ENCODE measurements around the gene KCNQ2.

The KCNQ2 gene

DNA sequence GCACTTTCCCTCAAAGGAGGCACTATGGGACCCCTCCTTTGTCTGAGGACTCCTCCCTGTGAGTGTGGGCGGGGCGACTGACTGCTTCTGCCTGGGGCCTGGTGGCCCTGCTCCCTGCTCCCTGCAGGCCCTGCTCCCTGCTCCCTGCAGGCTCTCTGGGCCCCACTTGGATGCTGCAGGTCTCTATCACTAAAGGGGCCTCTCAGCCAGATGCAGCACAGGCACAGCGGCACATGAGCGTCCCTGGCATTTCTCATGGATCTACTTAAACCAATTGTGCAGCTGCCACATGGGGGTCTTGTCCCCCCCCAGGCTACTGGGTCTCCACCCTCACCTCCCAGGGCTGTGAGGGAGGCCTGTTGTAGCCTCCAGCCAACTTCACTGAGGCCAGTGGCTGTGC lies 18.6 kb upstream of the KCNQ2 start:
- DNase-seq (ENCODE audit: low read depth) = no peak
- no peak overlapping the region for H3K4me3 ChIP-seq (ENCODE audit: control insufficient read depth, low read depth, low read length)
- TF ChIP-seq, protein P1, sequence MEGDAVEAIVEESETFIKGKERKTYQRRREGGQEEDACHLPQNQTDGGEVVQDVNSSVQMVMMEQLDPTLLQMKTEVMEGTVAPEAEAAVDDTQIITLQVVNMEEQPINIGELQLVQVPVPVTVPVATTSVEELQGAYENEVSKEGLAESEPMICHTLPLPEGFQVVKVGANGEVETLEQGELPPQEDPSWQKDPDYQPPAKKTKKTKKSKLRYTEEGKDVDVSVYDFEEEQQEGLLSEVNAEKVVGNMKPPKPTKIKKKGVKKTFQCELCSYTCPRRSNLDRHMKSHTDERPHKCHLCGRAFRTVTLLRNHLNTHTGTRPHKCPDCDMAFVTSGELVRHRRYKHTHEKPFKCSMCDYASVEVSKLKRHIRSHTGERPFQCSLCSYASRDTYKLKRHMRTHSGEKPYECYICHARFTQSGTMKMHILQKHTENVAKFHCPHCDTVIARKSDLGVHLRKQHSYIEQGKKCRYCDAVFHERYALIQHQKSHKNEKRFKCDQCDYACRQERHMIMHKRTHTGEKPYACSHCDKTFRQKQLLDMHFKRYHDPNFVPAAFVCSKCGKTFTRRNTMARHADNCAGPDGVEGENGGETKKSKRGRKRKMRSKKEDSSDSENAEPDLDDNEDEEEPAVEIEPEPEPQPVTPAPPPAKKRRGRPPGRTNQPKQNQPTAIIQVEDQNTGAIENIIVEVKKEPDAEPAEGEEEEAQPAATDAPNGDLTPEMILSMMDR (conservative IDR thresholded peaks at IDR 0.05; ENCODE audit: control insufficient read depth, insufficient read depth, low read depth, low read length) = no peak

DNA sequence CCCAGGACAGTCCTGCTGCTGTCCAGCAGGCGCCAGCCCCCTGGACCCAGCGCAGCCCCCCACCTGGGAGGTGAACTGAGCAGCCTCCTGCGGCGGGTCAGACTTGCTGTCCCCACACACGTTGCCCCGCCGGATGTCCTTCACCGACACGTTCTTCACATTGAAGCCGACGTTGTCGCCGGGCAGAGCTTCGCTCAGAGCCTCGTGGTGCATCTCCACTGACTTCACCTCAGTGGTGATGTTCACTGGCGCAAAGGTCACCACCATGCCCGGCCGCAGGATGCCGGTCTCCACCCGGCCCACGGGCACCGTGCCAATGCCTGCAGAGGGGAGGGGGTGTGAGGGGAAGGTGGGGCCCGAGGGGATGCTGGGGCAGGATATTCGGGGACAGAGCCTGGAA lies 18.0 kb upstream of the KCNQ2 start:
- TF ChIP-seq, protein P1 (conservative IDR thresholded peaks at IDR 0.05; ENCODE audit: control insufficient read depth, insufficient read depth, low read depth, low read length) = no peak
- DNase-seq (ENCODE audit: low read depth) = no peak
- H3K4me3 ChIP-seq (ENCODE audit: control insufficient read depth, low read depth, low read length) = no peak overlapping the region

DNA sequence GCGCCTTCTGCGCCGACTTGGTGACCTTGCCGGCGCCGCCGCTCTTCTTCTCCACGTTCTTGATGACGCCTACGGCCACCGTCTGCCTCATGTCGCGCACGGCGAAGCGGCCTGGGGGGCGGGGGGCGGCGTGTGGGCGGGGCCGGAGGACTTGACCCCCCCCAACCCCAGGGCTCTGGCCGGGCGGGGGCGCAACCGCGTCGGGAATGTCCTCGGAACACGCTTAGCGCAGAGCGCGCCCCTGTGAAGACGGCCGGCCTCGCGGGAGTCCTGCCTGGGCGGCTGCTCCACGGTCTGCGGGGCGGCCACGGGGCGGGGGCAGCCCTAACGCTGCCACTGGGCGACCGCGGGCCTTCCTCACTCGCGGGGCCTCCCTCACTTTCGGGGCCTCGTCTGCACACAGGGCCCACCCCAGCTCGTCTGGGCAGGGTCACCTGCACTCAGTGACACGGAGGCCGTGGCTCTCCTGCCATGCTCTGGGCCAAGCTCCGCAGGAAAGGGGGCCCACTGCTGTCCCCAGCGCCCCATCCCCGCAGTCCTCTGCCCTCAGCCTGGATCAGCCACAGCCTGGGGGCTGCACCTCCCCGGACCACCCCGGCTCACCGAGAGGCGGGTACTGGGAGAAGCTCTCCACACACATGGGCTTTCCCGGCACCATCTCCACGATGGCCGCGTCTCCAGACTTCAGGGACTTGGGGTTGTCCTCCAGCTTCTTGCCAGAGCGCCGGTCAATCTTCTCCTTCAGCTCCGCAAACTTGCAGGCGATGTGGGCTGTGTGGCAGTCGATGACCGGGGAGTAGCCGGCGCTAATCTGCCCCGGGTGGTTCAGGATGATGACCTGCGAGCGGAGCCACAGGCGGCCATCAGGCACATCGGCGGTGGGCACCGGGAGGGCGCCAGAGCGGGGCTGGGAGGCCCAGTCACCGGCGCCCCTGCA lies 16.1 kb upstream of the KCNQ2 start:
- TF ChIP-seq, protein P1 (conservative IDR thresholded peaks at IDR 0.05; ENCODE audit: control insufficient read depth, insufficient read depth, low read depth, low read length) = no peak
- DNase-seq (ENCODE audit: low read depth) = no peak
- no peak overlapping the region for H3K4me3 ChIP-seq (ENCODE audit: control insufficient read depth, low read depth, low read length)

DNA sequence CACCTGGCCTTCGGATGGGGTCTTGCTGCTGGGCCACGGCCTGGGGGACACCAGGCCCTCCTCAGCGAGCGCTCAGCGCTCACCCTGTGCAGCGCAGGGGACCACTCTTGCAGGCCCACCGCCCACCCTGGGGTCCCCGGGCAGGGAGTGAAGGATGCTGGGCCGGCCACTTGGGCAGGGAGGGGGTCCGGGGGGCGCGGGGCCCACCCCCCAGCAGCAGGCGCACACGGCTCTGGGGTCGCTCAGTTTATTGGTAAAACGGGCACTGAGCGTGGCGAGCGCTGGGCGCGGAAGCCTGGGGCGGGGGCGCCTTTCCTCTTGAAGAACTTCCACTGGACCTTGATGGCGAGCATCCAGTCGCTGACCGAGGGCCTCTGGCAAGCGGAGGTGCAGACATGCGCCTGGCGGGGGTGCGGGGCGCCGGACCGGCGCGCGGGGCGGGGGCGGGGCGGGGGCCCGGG lies 15.4 kb upstream of the KCNQ2 start:
- DNase-seq (ENCODE audit: low read depth) = no peak
- no peak overlapping the region for H3K4me3 ChIP-seq (ENCODE audit: control insufficient read depth, low read depth, low read length)
- TF ChIP-seq, protein P1 (conservative IDR thresholded peaks at IDR 0.05; ENCODE audit: control insufficient read depth, insufficient read depth, low read depth, low read length) = no peak

DNA sequence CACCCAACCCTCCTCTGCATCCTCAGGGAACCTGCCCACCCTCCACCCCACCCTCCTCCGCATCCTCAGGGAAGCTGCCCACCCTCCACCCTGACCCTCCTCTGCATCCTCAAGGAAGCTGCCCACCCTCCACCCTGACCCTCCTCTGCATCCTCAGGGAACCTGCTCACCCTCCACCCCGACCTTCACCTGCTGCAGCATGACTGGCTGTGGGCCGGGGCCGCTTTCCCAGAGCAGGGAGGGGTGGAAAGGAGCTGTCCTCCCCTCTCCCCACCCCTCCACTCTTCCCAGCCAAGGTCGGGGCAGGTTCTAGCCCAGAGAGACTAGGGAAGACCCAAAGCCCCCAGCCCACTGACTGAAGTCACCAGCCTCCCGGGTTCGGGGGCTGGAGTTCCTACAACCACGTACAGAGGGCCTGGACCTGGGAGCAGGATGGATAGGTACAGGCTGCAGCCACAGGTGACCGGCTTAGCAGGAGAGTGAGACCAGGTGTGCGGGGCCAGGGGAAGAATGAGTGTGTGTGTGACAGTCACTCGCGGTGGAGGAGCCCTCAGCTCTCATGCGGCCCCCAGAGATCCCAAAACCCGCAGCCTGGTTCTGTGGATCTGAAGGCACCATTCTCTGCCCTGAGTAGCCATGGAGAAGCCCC lies 14.8 kb upstream of the KCNQ2 start:
- no peak for DNase-seq (ENCODE audit: low read depth)
- TF ChIP-seq, protein P1 (conservative IDR thresholded peaks at IDR 0.05; ENCODE audit: control insufficient read depth, insufficient read depth, low read depth, low read length) = no peak
- H3K4me3 ChIP-seq (ENCODE audit: control insufficient read depth, low read depth, low read length) = no peak overlapping the region

DNA sequence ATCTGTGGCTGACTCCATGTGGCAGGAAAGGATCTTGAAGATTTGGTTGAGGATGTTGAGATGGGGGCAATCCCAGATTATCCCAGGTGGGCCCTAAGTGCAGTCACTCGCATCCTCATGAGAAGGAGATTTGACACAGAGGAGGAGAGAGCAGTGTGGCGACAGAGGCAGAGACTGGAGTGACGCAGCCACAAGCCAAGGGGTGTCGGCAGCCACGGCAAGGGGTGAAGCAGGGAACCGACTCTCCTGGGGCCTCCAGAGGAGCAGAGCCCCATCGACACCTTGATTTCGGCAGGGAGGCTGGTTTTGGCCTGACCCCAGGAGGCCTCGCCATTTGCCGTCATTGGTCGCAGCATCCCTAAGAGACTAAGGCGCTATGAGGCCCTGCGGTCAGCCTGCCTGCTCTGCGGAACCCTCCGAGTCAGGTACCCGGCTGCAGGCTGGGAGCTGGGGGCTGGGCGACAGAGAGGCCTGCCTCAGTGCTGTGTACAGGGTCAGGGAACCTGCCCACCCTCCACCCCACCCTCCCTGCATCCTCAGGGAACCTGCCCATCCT lies 13.9 kb upstream of the KCNQ2 start:
- H3K4me3 ChIP-seq (ENCODE audit: control insufficient read depth, low read depth, low read length) = no peak overlapping the region
- TF ChIP-seq, protein P1 (conservative IDR thresholded peaks at IDR 0.05; ENCODE audit: control insufficient read depth, insufficient read depth, low read depth, low read length) = no peak
- no peak for DNase-seq (ENCODE audit: low read depth)

Measured in fibroblast of mammary gland (primary cell).